Thymus (tissue), 11 donors: ENCODE measurements around the gene DNM2. TPM values are rescaled to one million over a fixed set of nuclear protein-coding genes. Genes with fewer than 3 reads are reported as not detected.

Experiments used
- DNase-seq, 9 donors: peaks; one replicate each; pipeline ENCODE4 v3.0.0-alpha.2; 2013; ENCODE audit warnings: low spot score in 9 of 9, low read depth in 6 of 9, missing footprints in 1 of 9
- H3K27ac ChIP-seq, 2 donors: one replicate each; pipeline ENCODE4 v1.5.1; 2013; ENCODE audit warnings: control low read depth in 1 of 2, low read depth in 1 of 2, low read length in 1 of 2, mild to moderate bottlenecking in 1 of 2, moderate library complexity in 1 of 2
- H3K27me3 ChIP-seq, 2 donors: one replicate each; pipeline ENCODE4 v1.5.1; 2013; ENCODE audit warnings: low read length in 1 of 2; ENCODE audit not compliant: control insufficient read depth in 2 of 2, insufficient read depth in 1 of 2
- H3K36me3 ChIP-seq, 2 donors: one replicate each; pipeline ENCODE4 v1.5.1; 2013; ENCODE audit warnings: low read length in 1 of 2, mild to moderate bottlenecking in 1 of 2, moderate library complexity in 1 of 2; ENCODE audit not compliant: control insufficient read depth in 2 of 2, insufficient read depth in 2 of 2
- H3K4me1 ChIP-seq, 2 donors: one replicate each; pipeline ENCODE4 v1.5.1; 2013; ENCODE audit warnings: low read length in 2 of 2; ENCODE audit not compliant: control insufficient read depth in 2 of 2, insufficient read depth in 2 of 2
- H3K4me3 ChIP-seq, 2 donors: one replicate each; pipeline ENCODE4 v1.5.1; 2013; ENCODE audit warnings: low read length in 2 of 2, control low read depth in 1 of 2, mild to moderate bottlenecking in 1 of 2
- H3K9me3 ChIP-seq, 2 donors: one replicate each; pipeline ENCODE4 v1.5.1; 2013; ENCODE audit warnings: low read length in 1 of 2, mild to moderate bottlenecking in 1 of 2; ENCODE audit not compliant: control insufficient read depth in 2 of 2, insufficient read depth in 1 of 2
- WGBS: extraction: QIAGEN DNeasy Blood & Tissue Kit; methylation state at CpG from one replicate; pipeline ENCODE4 v1.1.7; 2013; 5-methylcytosine and 5-hydroxymethylcytosine counted together
- polyA plus RNA-seq: library from polyadenylated mRNA; stranded (reverse); fragments of 200-250 nt; gene quantifications from one replicate; pipeline ENCODE4 v1.2.3, GENCODE V29; 2013
- total RNA-seq: library from RNA; stranded (reverse); fragments of 120-200 nt; gene quantifications from one replicate; pipeline ENCODE4 v1.2.4, GENCODE V29; 2013
- donor health status: healthy.

The DNM2 gene
- total and polyA plus RNA-seq, 2 donors = 49.0 to 102 TPM

- peak overlapping the region; percentile 15 to 88 for H3K27ac ChIP-seq
- no peak overlapping the region for H3K4me3 ChIP-seq
- 17% methylated on average over 5 of the region's 5 CpGs for WGBS
- H3K9me3 ChIP-seq = no peaks in the 10 kb centered on the region
- H3K36me3 ChIP-seq = peaks cover 0 to 5% of the 10 kb centered on the region in 2 donors
- peak in 5 of 9 donors; percentile 62 to 88 (median 72) for DNase-seq
- no peaks in the 10 kb centered on the region for H3K27me3 ChIP-seq
- peaks cover 20 to 55% of the 10 kb centered on the region in 2 donors for H3K4me1 ChIP-seq
These were observed 4.6 kb upstream of the DNM2 start for GRCh38 chr19:10713317-10713716.

DNA sequence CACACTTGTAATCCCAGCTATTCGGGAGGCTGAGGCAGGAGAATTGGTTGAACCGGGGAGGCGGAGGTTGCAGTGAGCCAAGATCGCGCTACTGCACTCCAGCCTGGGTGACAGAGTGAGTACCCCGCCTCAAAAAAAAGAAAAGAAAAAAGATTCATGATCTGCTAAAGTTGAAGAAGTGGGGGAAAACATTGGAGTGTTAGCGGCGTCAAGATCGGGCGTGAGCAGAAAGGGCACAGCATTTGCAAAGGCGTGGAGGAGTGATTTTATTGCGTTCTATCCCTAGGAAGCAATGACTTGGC is 874 bp upstream of the DNM2 start:
- WGBS = 33% methylated on average over 12 of the region's 12 CpGs
- no peak for DNase-seq
- Histone ChIP-seq H3K9me3 (no peaks in the 10 kb centered on the region), H3K4me1 (peaks cover 33 to 61% of the 10 kb centered on the region in 2 donors), H3K36me3 (peaks cover 7 to 19% of the 10 kb centered on the region in 2 donors), H3K27me3 (no peaks in the 10 kb centered on the region), H3K27ac (peak overlapping the region; percentile 62 to 66), H3K4me3 (peak overlapping the region in 1 of 2 donors; percentile 100)

- peak in 2 of 9 donors; percentile 49 to 51 for DNase-seq
- WGBS = 2% methylated on average over 70 of the region's 70 CpGs
- H3K9me3 ChIP-seq = no peaks in the 10 kb centered on the region
- H3K27me3 ChIP-seq = no peaks in the 10 kb centered on the region
- H3K4me1 ChIP-seq = peaks cover 25 to 46% of the 10 kb centered on the region in 2 donors
- peak overlapping the region; percentile 83 to 100 for H3K4me3 ChIP-seq
- H3K36me3 ChIP-seq = peaks cover 12 to 19% of the 10 kb centered on the region in 2 donors
- peak overlapping the region; percentile 47 to 89 for H3K27ac ChIP-seq
These were observed 622 bp downstream of the DNM2 start for GRCh38 chr19:10718205-10719196.

- no peaks in the 10 kb centered on the region for H3K9me3 ChIP-seq
- peak overlapping the region; percentile 83 to 100 for H3K4me3 ChIP-seq
- WGBS = 58% methylated on average over 5 of the region's 5 CpGs
- peaks cover 18 to 20% of the 10 kb centered on the region in 2 donors for H3K36me3 ChIP-seq
- DNase-seq = no peak
- H3K4me1 ChIP-seq = peaks cover 18 to 36% of the 10 kb centered on the region in 2 donors
- no peaks in the 10 kb centered on the region for H3K27me3 ChIP-seq
- H3K27ac ChIP-seq = no peak overlapping the region
These were observed 1.6 kb downstream of the DNM2 start for GRCh38 chr19:10719466-10719961.

DNA sequence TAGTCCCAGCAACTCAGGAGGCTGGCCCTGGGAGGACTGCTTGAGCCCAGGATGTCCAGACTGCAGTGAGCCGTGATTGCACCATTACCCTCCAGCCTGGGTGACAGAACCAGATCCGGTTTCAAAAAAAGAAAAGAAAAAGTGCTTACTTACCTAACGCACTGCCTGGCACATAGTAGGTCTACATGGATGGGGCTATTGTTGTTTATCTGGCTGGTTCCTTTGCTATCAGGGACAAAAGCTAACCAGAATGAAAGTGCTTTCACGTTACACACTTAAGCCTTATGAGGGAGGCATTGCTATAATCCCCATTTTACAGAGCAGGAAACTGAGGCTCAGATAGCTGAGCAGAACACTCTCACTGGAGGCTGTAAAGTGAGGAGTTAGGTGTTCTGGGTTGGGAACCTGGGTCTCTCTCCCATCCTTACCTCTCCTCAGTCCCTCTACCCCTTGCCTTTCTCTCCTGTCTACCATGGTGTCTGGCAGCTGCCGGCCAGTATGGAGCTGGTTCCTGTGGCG is 2.8 kb downstream of the DNM2 start:
- Histone ChIP-seq H3K27ac (no peak overlapping the region), H3K27me3 (no peaks in the 10 kb centered on the region), H3K4me1 (peaks cover 18 to 31% of the 10 kb centered on the region in 2 donors), H3K4me3 (no peak overlapping the region), H3K36me3 (peaks cover 19 to 23% of the 10 kb centered on the region in 2 donors), H3K9me3 (no peaks in the 10 kb centered on the region)
- DNase-seq = no peak
- 97% methylated on average over 6 of the region's 6 CpGs for WGBS

DNA sequence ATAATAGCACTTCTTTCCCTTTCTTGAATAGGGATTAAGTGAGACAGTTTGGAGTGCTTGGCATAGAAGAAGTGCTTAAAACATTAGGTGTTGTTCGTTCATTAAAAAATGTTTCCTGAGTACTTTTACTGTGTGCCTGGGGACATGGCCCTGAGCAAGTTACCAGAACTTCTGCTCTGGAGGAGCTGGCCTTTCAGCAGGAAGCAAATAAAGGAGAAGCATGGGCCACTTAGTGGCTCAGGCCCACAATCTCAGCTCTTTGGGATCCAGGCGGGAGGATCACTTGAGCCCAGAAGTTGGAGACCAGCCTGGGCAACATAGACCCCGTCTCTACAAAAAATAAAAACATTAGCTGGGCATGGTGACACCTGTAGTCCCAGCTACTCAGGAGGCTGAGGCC is 5.7 kb downstream of the DNM2 start:
- 97% methylated on average over 3 of the region's 3 CpGs for WGBS

GRCh38 chr19:10724573-10725071 is 6.7 kb downstream of the DNM2 start:
- Histone ChIP-seq H3K4me3 (no peak overlapping the region), H3K36me3 (peaks cover 28 to 29% of the 10 kb centered on the region in 2 donors), H3K27me3 (no peaks in the 10 kb centered on the region), H3K27ac (no peak overlapping the region), H3K9me3 (no peaks in the 10 kb centered on the region), H3K4me1 (peaks cover 6 to 11% of the 10 kb centered on the region in 2 donors)
- DNase-seq = no peak
- WGBS = 95% methylated on average over 12 of the region's 12 CpGs

More for the DNA sequence above, 5.7 kb downstream of the DNM2 start:
- no peaks in the 10 kb centered on the region for H3K27me3 ChIP-seq
- H3K27ac ChIP-seq = no peak overlapping the region
- no peak for DNase-seq
- H3K9me3 ChIP-seq = no peaks in the 10 kb centered on the region
- peaks cover 22 to 29% of the 10 kb centered on the region in 2 donors for H3K36me3 ChIP-seq
- H3K4me1 ChIP-seq = peaks cover 13 to 19% of the 10 kb centered on the region in 2 donors
- no peak overlapping the region for H3K4me3 ChIP-seq

- Histone ChIP-seq H3K9me3 (no peaks in the 10 kb centered on the region), H3K4me1 (peaks cover 6 to 7% of the 10 kb centered on the region in 2 donors), H3K27ac (no peak overlapping the region), H3K27me3 (no peaks in the 10 kb centered on the region), H3K36me3 (peaks cover 24 to 31% of the 10 kb centered on the region in 2 donors), H3K4me3 (no peak overlapping the region)
- WGBS = 93% methylated on average over 4 of the region's 4 CpGs
- no peak for DNase-seq
These were observed 7.5 kb downstream of the DNM2 start for GRCh38 chr19:10725415-10725814.

- Histone ChIP-seq H3K4me3 (no peak overlapping the region), H3K27me3 (no peaks in the 10 kb centered on the region), H3K36me3 (peaks cover 25 to 31% of the 10 kb centered on the region in 2 donors), H3K27ac (no peak overlapping the region), H3K4me1 (peaks cover 7 to 11% of the 10 kb centered on the region in 2 donors), H3K9me3 (no peaks in the 10 kb centered on the region)
- DNase-seq = no peak
- 97% methylated on average over 10 of the region's 10 CpGs for WGBS
These were observed 8.4 kb downstream of the DNM2 start for GRCh38 chr19:10726268-10726667.
